ENCODE results near the gene CBARP. TPM values are rescaled to one million over a fixed set of nuclear protein-coding genes. Genes with fewer than 3 reads are reported as not detected.
A peak's percentile ranks its signal among the peaks of the same experiment; 100 is the strongest.

Gene CBARP
- total RNA-seq, 1 experiment from 2014 or later = 28.4 TPM

- Histone ChIP-seq H3K9ac (ENCODE audit: extremely low read depth, insufficient read length, low read length) (peak overlapping the region; percentile 71), H2BK5ac (ENCODE audit: insufficient read length, low read length) (no peak overlapping the region), H2BK15ac (ENCODE audit: low read depth, low read length) (no peak overlapping the region), H3K79me2 (ENCODE audit: insufficient read depth, low read length) (no peaks in the 10 kb centered on the region), H4K5ac (ENCODE audit: insufficient read length, low read depth, low read length) (no peak overlapping the region), H2AK5ac (ENCODE audit: insufficient read length, low read length) (no peak overlapping the region), H3K23me2 (ENCODE audit: insufficient read length, low read depth, low read length, poor library complexity, severe bottlenecking) (peaks cover 9% of the 10 kb centered on the region), H3K56ac (ENCODE audit: insufficient read length, low read depth, low read length) (no peak overlapping the region), H2BK20ac (ENCODE audit: low read depth, low read length, poor library complexity, severe bottlenecking) (no peak overlapping the region), H3K27me3 (ENCODE audit: insufficient read depth, low read length) (no peaks in the 10 kb centered on the region), H3K27ac (ENCODE audit: insufficient read length, low read depth, low read length) (no peak overlapping the region), H3T11ph (ENCODE audit: low read length) (no peak overlapping the region), H2BK120ac (ENCODE audit: low read depth, low read length, poor library complexity, severe bottlenecking) (no peak overlapping the region), H3K4me1 (ENCODE audit: insufficient read depth, low read length) (no peaks in the 10 kb centered on the region), H3K9me3 (ENCODE audit: control insufficient read depth, low read depth, low read length) (no peaks in the 10 kb centered on the region), H3K79me1 (ENCODE audit: insufficient read depth, low read depth, low read length, poor library complexity, severe bottlenecking) (peaks cover 5% of the 10 kb centered on the region), H4K20me1 (ENCODE audit: control insufficient read depth, insufficient read depth, insufficient read length) (no peaks in the 10 kb centered on the region), H2BK12ac (ENCODE audit: insufficient read length, low read depth, low read length) (no peak overlapping the region), H3K4ac (ENCODE audit: low read depth, low read length) (no peak overlapping the region), H2AFZ (ENCODE audit: low read length) (no peak overlapping the region), H4K8ac (replicated peaks; ENCODE audit: insufficient read length, low read depth, low read length) (no peak overlapping the region), H3K18ac (ENCODE audit: insufficient read length, low read depth, low read length) (peak overlapping the region; percentile 67), H3K4me2 (ENCODE audit: insufficient read depth, insufficient read length, low read length) (peak overlapping the region; percentile 67), H3K14ac (ENCODE audit: insufficient read depth, low read length) (peak overlapping the region; percentile 75), H3K23ac (ENCODE audit: insufficient read length, low read depth, low read length) (no peak overlapping the region), H4K91ac (ENCODE audit: insufficient read length, low read depth, low read length) (no peak overlapping the region)
- Mint-ChIP-seq H3K36me3 (ENCODE audit: insufficient read depth in 1 of 3, low read depth in 3 of 3) (peaks cover 27 to 69% (median 46%) of the 10 kb centered on the region in 3 experiments), H3K4me3 (peak overlapping the region; percentile 71 to 87), H3K27ac (peak overlapping the region in 2 of 3 experiments; percentile 74 to 81; a peak in 2 of 7 replicates), H3K27me3 (ENCODE audit: low read depth) (no peaks in the 10 kb centered on the region; the same call in 1 of the 2 replicates), H3K4me1 (peaks cover 30 to 35% of the 10 kb centered on the region in 2 experiments), H3K9me3 (no peaks in the 10 kb centered on the region)
- WGBS (ENCODE audit: extremely low coverage, insufficient read length, low lambda C conversion rate) = no CpG with 5 or more reads among the region's 43 CpGs
- no peak for TF ChIP-seq CTCF (conservative IDR thresholded peaks at IDR 0.05)
- no peak for DNase-seq
These were observed 38.3 kb upstream of the CBARP start for GRCh38 chr19:1275976-1276627.

Measured in H9 (cell line).